ENCODE measurements around the gene CCR4.
"Not testable (repeated sequence)": the region's sequence is repeated elsewhere in the genome, so short reads cannot be mapped to it uniquely, and the experiment has no call there.

The CCR4 gene

GRCh38 chr3:32984918-32985317 lies 33.5 kb downstream of the CCR4 start:
- not testable (repeated sequence) for DNase-seq

DNA sequence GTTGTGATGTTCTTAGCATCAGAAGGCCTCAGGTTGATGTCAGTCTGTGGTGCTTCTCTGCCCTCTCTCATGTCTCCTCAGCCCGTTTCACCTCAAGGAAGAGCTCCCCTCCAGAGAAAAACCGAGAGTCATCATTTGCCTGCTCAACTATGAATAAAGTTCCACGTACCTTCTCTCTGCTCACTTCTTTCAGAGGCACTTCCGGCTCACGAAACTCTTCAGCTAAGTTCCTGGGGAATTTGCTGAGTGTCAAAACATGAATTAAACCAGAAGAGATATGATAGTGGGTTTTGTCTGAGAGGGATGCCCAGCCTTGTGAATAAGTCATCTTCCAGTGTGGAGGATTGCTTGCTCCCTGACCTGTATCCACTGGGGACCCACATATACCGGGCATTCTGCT lies 37.7 kb downstream of the CCR4 start:
- no peak for DNase-seq

- DNase-seq, result no peak
Observed at GRCh38 chr3:32990116-32990515, 38.7 kb downstream of the CCR4 start.

DNA sequence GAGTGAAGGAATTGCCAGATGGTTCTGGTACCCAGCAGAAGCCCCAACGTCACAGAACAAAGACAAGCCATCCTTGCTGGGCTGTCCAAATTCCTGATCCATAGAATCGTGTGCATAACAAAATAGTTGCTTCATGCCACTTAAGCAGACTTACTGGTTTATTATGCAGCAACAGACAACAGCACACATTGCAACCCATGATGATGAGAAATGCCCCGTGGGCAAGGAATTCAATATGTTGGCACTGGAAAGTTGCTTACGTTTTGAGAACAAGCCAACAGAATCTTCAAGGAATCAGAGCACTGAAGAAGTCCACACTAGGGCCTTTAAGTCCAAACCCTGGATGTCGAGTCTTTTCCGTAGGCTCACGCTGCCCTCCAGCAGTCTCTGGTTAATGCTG lies 40.3 kb downstream of the CCR4 start:
- no peak for DNase-seq

DNA sequence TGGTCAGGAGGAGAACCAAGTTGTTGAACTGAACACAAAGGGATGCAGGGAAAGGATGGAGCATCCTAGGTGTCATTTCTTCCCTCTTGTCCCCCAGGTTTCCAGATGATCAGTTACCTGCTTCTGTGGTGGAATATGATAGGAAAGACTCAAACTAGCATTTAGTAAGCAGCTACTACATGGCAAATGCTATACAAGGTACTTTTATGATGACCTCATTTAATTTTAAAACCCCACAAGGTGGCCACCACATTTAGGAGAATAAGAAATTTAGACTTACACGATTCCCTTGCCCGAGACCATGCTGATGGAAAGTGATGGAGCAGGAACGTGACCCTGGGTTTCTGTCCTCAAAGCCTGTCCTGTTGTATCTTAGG lies 40.9 kb downstream of the CCR4 start:
- DNase-seq, result no peak

- DNase-seq, result no peak
Observed at GRCh38 chr3:32994045-32994444, 42.6 kb downstream of the CCR4 start.

DNA sequence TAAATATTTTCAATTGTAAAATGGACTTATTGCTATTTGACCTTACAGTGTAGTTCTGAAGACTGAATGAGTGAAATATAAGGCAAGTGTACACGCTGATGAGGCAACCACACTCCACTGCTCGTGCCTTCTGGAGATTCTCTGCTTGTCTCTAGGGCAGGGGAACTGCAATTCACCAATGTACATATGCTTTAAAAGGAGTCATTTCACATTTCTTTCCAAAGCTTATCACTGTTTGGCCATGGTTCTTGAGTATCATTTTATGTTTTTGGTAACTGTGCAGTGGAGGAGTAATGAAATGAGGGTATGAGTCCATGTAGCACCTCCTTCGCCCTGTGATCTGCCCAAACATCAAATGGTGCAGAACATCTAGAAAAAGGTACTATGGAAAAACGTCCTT lies 43.7 kb downstream of the CCR4 start:
- no peak for DNase-seq

DNA sequence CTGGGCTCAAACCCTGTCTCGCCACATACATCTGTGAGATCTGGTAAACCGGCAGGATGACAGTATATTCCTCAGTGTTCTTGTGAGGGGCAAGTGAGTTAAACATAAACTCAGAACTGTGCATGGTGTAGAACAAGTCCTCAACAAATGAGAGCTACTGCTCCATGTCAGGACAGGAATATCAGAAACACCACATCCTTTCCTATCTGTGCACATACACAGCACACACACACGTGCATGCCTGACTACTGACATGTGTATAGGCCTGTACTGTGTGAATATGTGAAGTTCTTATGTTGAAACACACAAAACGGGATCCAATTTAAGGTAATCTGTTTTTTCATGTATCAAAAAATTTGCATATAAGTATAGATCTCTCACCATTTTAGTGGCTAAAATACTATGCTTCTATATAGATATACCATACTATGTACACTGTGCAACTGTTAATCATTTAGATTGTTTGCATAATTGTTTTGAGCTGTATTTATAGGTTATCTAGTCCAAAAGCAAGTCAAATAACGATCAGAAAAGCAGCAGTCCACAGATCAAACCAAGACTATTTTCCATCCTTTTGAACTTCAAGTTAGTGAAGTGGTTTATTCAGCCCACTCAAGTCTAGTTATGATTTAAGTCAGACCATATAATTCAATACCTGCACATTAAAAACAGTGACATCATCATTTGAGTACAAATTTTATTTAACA lies 44.8 kb downstream of the CCR4 start:
- DNase-seq, result no peak

- DNase-seq, result no peak
Observed at GRCh38 chr3:32996755-32997091, 45.3 kb downstream of the CCR4 start.

DNA sequence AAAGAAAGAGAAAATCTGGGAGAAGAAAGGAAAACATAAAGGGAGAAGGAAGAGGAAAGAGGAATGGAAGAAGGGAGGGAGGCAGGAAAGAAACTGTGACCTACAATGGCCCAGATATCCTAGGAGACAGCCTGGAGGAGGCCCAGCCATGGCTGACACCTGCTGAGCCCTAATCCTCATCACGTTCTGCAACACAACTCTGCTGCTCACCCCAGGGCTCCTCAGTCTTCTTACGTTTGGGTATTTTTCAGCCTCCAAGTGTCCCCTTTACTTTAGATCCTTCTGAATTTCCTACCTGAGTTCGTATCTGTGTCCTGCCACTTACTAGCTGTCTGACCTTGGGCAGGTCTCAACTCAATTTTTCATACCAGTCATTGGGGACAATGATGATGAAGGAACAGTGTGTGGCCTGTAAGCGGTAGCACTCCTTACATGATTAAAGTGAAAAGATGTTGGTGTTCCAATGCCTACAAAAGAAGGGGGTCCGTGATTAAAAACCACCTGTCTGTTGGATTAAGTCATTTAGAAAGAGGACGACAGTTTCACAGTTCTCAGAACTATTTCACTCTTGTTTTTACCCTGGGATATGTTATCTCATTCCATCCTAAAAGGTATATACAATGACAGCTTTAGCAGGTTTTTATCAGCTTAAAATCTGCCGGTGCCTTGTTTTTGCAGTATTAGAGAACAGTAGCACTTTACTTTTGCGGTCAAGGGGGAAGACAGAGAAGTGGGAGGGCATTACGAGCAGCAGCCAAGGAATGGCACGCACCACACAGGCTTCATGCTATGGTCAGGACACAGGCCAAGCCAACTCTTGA lies 47.4 kb downstream of the CCR4 start:
- DNase-seq, result no peak

DNA sequence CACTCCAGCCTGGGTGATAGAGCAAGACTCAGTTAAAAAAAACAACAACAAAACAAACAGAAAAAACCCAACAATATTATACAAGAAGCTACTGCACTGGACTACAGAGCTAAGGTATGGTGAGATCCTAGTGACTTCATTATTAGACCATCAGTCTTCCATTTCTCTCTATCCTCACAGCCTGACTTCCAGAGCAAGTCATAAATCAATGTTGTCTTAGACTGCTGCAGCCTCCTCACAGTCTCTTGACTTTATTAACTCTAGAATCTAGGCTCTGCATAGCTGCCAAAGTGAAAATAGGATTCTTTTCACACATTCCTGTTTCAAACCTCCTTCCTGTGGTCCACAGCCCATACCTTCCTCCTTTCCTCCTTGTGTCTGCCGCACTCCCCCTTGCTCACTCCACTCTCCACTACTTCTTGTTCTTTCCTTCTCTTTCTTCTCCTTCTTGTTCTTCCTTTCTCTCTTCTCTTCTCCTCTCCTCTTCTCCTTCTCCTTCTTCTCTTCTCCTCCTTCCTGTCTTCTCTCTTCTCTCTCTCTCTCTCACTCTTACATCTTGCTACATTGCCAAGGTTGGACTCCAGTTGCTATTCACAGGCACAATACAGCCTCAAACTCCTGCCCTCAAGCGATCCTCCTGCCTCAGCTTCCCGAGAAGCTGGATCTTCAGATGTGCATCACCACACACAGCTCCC lies 49.4 kb downstream of the CCR4 start:
- DNase-seq, result no peak

DNA sequence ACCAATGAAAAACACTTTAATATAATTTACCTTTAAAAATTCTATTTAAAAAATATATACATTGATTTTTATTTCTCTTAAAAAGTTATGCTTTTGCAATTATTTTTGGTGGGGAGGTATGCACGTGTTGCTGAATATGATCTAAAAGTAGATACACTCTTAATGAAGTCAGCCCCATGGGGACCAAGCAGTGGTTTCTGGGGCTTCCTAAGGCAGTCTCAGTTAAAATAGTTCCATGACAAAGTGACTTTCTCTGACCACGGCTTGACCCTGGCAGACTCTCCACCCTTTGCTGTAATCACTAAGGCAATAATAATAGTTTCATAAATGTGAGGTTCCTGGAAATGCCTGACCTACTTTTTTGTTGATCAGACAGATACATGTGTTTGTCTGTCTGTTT lies 50.4 kb downstream of the CCR4 start:
- no peak for DNase-seq

DNA sequence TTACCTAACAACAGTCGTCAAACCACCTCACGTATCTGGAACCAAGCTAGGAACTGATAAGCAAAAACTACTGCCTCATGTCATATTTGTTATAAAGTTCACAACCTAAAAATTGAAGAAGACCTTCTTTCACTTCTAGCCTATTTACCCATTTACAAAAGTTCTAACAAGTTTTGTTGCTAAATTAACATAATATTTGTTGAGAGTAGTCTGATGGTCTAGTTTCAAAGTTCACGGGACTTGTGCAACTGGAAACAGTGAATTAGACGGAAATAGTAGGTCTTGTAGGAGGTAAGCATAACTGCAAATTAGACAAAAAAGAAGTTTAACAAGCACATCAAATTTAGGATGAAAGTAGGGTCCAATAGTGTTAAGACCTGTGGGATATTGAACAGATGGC lies 51.9 kb downstream of the CCR4 start:
- DNase-seq, result no peak

GRCh38 chr3:33004205-33004604 lies 52.8 kb downstream of the CCR4 start:
- no peak for DNase-seq

DNA sequence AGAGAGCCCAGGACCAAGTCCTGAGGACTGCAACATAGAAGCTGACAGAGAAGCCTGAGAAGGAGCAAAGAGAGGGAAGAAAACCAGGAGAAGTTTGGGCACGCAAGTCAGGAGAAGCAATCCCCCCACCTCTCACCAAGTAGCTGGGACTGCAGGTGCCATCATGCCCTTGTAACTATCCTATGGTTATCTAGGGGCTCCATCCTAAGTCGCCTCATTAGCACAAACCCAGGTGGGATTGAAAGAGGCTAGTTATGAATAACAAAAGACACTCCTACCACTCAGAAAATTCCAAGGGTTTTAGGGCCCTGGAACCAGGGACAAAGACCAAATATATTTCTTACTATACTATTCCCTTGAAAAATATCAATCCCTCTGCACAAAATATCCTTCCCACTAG lies 53.5 kb downstream of the CCR4 start:
- DNase-seq, result no peak
